ENCODE results near the gene MLLT3.

Gene MLLT3

GRCh38 chr9:20408513-20408912, 213.8 kb downstream of the MLLT3 start:
- no peak for ATAC-seq (ENCODE audit: insufficient read depth, low read depth)
- Histone ChIP-seq H3K9ac (ENCODE audit: low read depth, low read length) (no peak overlapping the region), H3K4me3 (ENCODE audit: low read depth in 1 of 2, low read length in 2 of 2) (no peak overlapping the region), H3K4me1 (ENCODE audit: insufficient read depth, low read length) (no peaks in the 10 kb centered on the region), H2AFZ (ENCODE audit: low read depth, low read length) (no peak overlapping the region), H3K79me2 (ENCODE audit: insufficient read depth, low read length) (no peaks in the 10 kb centered on the region), H3K4me2 (ENCODE audit: insufficient read depth, low read length) (no peak overlapping the region), H3K36me3 (ENCODE audit: insufficient read depth, low read length) (peaks cover 12% of the 10 kb centered on the region), H4K20me1 (ENCODE audit: insufficient read depth, low read length) (no peaks in the 10 kb centered on the region), H3K27me3 (ENCODE audit: insufficient read depth, low read length, poor library complexity) (no peaks in the 10 kb centered on the region), H3K9me3 (ENCODE audit: insufficient read depth, low read length, severe bottlenecking) (no peaks in the 10 kb centered on the region), H3K27ac (ENCODE audit: low read length) (no peak overlapping the region)
- TF ChIP-seq, protein P1, sequence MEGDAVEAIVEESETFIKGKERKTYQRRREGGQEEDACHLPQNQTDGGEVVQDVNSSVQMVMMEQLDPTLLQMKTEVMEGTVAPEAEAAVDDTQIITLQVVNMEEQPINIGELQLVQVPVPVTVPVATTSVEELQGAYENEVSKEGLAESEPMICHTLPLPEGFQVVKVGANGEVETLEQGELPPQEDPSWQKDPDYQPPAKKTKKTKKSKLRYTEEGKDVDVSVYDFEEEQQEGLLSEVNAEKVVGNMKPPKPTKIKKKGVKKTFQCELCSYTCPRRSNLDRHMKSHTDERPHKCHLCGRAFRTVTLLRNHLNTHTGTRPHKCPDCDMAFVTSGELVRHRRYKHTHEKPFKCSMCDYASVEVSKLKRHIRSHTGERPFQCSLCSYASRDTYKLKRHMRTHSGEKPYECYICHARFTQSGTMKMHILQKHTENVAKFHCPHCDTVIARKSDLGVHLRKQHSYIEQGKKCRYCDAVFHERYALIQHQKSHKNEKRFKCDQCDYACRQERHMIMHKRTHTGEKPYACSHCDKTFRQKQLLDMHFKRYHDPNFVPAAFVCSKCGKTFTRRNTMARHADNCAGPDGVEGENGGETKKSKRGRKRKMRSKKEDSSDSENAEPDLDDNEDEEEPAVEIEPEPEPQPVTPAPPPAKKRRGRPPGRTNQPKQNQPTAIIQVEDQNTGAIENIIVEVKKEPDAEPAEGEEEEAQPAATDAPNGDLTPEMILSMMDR (IDR thresholded peaks at IDR 0.05; ENCODE audit: borderline replicate concordance, extremely low read depth, low read length, poor library complexity, severe bottlenecking) = no peak
- TF ChIP-seq EZH2 (IDR thresholded peaks at IDR 0.05; ENCODE audit: borderline replicate concordance, low read depth, low read length, severe bottlenecking) = no peak
- no peak for DNase-seq

DNA sequence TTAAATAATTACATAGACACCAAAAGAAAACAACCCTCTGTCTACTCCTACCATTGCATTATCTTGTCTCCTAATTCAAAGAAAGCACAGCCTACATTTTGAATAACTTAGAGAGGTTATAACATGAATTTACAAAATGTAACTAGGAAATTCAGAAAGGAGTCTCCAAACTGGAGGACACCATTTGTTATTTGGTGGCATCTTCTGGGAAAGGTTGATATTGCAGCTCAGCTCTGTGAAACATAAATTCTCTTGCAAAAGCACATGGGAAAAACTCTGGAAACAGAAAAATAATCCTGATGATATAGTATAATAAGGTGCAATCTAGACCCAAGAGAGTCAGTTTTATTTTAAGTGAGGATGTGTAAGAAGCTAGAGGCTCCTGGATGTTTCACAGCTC, 215.3 kb downstream of the MLLT3 start:
- Histone ChIP-seq H3K4me3 (ENCODE audit: low read depth in 1 of 2, low read length in 2 of 2) (no peak overlapping the region), H3K4me1 (ENCODE audit: insufficient read depth, low read length) (no peaks in the 10 kb centered on the region), H2AFZ (ENCODE audit: low read depth, low read length) (no peak overlapping the region), H3K79me2 (ENCODE audit: insufficient read depth, low read length) (no peaks in the 10 kb centered on the region), H3K27me3 (ENCODE audit: insufficient read depth, low read length, poor library complexity) (no peaks in the 10 kb centered on the region), H3K4me2 (ENCODE audit: insufficient read depth, low read length) (no peak overlapping the region), H3K9me3 (ENCODE audit: insufficient read depth, low read length, severe bottlenecking) (no peaks in the 10 kb centered on the region), H3K9ac (ENCODE audit: low read depth, low read length) (no peak overlapping the region), H4K20me1 (ENCODE audit: insufficient read depth, low read length) (no peaks in the 10 kb centered on the region), H3K27ac (ENCODE audit: low read length) (no peak overlapping the region), H3K36me3 (ENCODE audit: insufficient read depth, low read length) (peaks cover 9% of the 10 kb centered on the region)
- TF ChIP-seq, protein P1 (IDR thresholded peaks at IDR 0.05; ENCODE audit: borderline replicate concordance, extremely low read depth, low read length, poor library complexity, severe bottlenecking) = peak; percentile 46
- TF ChIP-seq EZH2 (IDR thresholded peaks at IDR 0.05; ENCODE audit: borderline replicate concordance, low read depth, low read length, severe bottlenecking) = no peak
- DNase-seq = no peak
- ATAC-seq (ENCODE audit: insufficient read depth, low read depth) = no peak

DNA sequence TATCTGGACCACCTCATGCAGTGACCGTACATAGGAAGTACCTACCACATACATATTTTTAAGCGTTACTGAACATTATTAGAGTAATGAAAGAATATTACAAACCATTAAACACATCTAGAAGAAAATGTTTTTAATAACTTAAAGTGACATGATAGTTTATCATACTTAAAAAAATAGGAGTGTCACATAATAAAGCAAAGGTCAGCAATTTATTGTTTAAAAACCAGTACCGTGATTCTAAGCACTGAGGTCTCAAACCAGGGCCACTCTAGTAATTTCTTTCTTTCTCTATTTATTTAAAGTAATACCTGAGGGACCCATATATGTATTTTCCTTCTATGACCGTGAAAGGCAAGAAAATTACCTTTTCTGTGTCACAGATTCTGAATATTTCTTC, 216.0 kb downstream of the MLLT3 start:
- H3K36me3 ChIP-seq (ENCODE audit: insufficient read depth, low read length) = peaks cover 8% of the 10 kb centered on the region; the same call in 1 of the 2 replicates
- H3K9ac ChIP-seq (ENCODE audit: low read depth, low read length) = no peak overlapping the region
- no peak for DNase-seq
- H4K20me1 ChIP-seq (ENCODE audit: insufficient read depth, low read length) = no peaks in the 10 kb centered on the region
- H3K27me3 ChIP-seq (ENCODE audit: insufficient read depth, low read length, poor library complexity) = no peaks in the 10 kb centered on the region
- no peak overlapping the region for H3K4me3 ChIP-seq (ENCODE audit: low read depth in 1 of 2, low read length in 2 of 2)
- no peak for TF ChIP-seq EZH2 (IDR thresholded peaks at IDR 0.05; ENCODE audit: borderline replicate concordance, low read depth, low read length, severe bottlenecking)
- TF ChIP-seq, protein P1 (IDR thresholded peaks at IDR 0.05; ENCODE audit: borderline replicate concordance, extremely low read depth, low read length, poor library complexity, severe bottlenecking) = no peak
- H3K4me2 ChIP-seq (ENCODE audit: insufficient read depth, low read length) = no peak overlapping the region
- no peak overlapping the region for H2AFZ ChIP-seq (ENCODE audit: low read depth, low read length)
- H3K9me3 ChIP-seq (ENCODE audit: insufficient read depth, low read length, severe bottlenecking) = no peaks in the 10 kb centered on the region
- no peaks in the 10 kb centered on the region for H3K4me1 ChIP-seq (ENCODE audit: insufficient read depth, low read length)
- no peaks in the 10 kb centered on the region for H3K79me2 ChIP-seq (ENCODE audit: insufficient read depth, low read length)
- no peak overlapping the region for H3K27ac ChIP-seq (ENCODE audit: low read length)
- no peak for ATAC-seq (ENCODE audit: insufficient read depth, low read depth)

GRCh38 chr9:20405616-20406015, 216.7 kb downstream of the MLLT3 start:
- H3K4me1 ChIP-seq (ENCODE audit: insufficient read depth, low read length) = no peaks in the 10 kb centered on the region
- no peak overlapping the region for H3K27ac ChIP-seq (ENCODE audit: low read length)
- no peak overlapping the region for H3K4me2 ChIP-seq (ENCODE audit: insufficient read depth, low read length)
- no peaks in the 10 kb centered on the region for H3K79me2 ChIP-seq (ENCODE audit: insufficient read depth, low read length)
- H3K9me3 ChIP-seq (ENCODE audit: insufficient read depth, low read length, severe bottlenecking) = no peaks in the 10 kb centered on the region
- peaks cover 3% of the 10 kb centered on the region; the same call in 1 of the 2 replicates for H3K36me3 ChIP-seq (ENCODE audit: insufficient read depth, low read length)
- DNase-seq (no peak), ATAC-seq (ENCODE audit: insufficient read depth, low read depth) (no peak)
- no peaks in the 10 kb centered on the region for H3K27me3 ChIP-seq (ENCODE audit: insufficient read depth, low read length, poor library complexity)
- H4K20me1 ChIP-seq (ENCODE audit: insufficient read depth, low read length) = no peaks in the 10 kb centered on the region
- H3K9ac ChIP-seq (ENCODE audit: low read depth, low read length) = no peak overlapping the region
- H2AFZ ChIP-seq (ENCODE audit: low read depth, low read length) = no peak overlapping the region
- TF ChIP-seq, protein P1 (IDR thresholded peaks at IDR 0.05; ENCODE audit: borderline replicate concordance, extremely low read depth, low read length, poor library complexity, severe bottlenecking) = no peak
- TF ChIP-seq EZH2 (IDR thresholded peaks at IDR 0.05; ENCODE audit: borderline replicate concordance, low read depth, low read length, severe bottlenecking) = no peak
- H3K4me3 ChIP-seq (ENCODE audit: low read depth in 1 of 2, low read length in 2 of 2) = no peak overlapping the region

Measured in DND-41 (cell line).